Measurements from ENCODE around the gene WDFY2.

Gene WDFY2

DNA sequence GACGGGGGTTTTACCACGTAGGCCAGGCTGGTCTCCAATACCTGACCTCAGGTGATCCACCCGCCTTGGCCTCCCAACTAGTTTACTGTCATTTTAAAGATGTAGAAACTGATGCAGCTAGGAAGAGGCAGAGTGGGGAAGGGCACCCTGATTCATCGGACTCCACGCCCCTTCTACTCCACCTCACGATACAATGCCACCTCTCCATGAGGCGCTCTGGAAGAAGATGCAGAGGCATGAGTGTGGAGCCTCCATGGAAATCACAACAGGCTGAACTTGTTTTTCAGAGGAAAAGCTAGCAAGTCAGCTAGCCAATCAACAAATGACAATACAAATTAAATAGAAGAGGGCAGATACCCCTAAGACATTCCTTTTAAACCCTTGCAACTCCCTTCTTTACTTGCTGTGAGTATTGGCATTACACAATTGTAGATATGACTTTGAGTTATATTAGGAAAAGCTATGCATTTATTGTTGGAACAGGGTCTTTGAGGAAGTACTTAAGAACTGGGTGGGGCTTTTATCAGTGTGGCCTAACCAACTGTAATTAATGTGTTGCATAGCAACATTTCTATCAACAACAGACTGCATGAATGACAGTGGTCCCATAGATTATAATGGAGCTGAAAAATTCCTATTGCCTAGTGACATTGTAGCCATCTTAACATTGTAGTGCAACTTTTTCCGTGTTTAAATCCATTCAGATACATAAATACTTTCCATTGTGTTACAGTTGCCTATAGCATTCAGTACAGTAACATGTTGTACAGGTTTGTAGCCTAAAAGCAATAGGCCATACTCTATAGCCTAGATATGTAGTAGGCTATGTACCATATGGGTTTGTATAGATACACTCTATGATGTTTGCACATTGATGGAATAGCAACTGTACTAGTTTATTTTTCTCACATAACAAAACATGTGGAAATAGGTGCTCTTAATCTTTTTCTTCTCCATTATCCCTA lies 17.6 kb downstream of the WDFY2 start:
- TF ChIP-seq ZNF274 (IDR thresholded peaks at IDR 0.05; ENCODE audit: low read depth, low read length): no peak
- TF ChIP-seq SUZ12 (IDR thresholded peaks at IDR 0.05; ENCODE audit: extremely low read depth, insufficient read depth, insufficient read length): no peak
- no peak for TF ChIP-seq YY1 (IDR thresholded peaks at IDR 0.05; ENCODE audit: insufficient read depth, insufficient read length)
- no peak for DNase-seq (ENCODE audit: low read depth, low spot score)

GRCh38 chr13:51603716-51604115 lies 19.5 kb downstream of the WDFY2 start:
- no peak for DNase-seq (ENCODE audit: low read depth, low spot score)
- H3K27me3 ChIP-seq (ENCODE audit: insufficient read depth, insufficient read length): no peaks in the 10 kb centered on the region
- H3K4me1 ChIP-seq (ENCODE audit: insufficient read depth, insufficient read length): no peaks in the 10 kb centered on the region
- TF ChIP-seq YY1 (IDR thresholded peaks at IDR 0.05; ENCODE audit: insufficient read depth, insufficient read length) (no peak), SUZ12 (IDR thresholded peaks at IDR 0.05; ENCODE audit: extremely low read depth, insufficient read depth, insufficient read length) (no peak), ZNF274 (IDR thresholded peaks at IDR 0.05; ENCODE audit: low read depth, low read length) (no peak)
- no peaks in the 10 kb centered on the region for H3K36me3 ChIP-seq (ENCODE audit: insufficient read depth, insufficient read length, low read length)
- no peaks in the 10 kb centered on the region for H3K9me3 ChIP-seq (ENCODE audit: insufficient read depth, low read length)
- H3K4me3 ChIP-seq (ENCODE audit: insufficient read length, low read depth): no peak overlapping the region
- H3K9ac ChIP-seq (ENCODE audit: insufficient read length, low read depth): no peak overlapping the region

More for the DNA sequence above, 17.6 kb downstream of the WDFY2 start:
- no peak overlapping the region for H3K9ac ChIP-seq (ENCODE audit: insufficient read length, low read depth)
- H3K4me1 ChIP-seq (ENCODE audit: insufficient read depth, insufficient read length): no peaks in the 10 kb centered on the region
- H3K27me3 ChIP-seq (ENCODE audit: insufficient read depth, insufficient read length): no peaks in the 10 kb centered on the region
- no peak overlapping the region for H3K4me3 ChIP-seq (ENCODE audit: insufficient read length, low read depth)
- no peaks in the 10 kb centered on the region for H3K9me3 ChIP-seq (ENCODE audit: insufficient read depth, low read length)
- no peaks in the 10 kb centered on the region for H3K36me3 ChIP-seq (ENCODE audit: insufficient read depth, insufficient read length, low read length)

- Histone ChIP-seq H3K4me1 (ENCODE audit: insufficient read depth, insufficient read length) (no peaks in the 10 kb centered on the region), H3K4me3 (ENCODE audit: insufficient read length, low read depth) (no peak overlapping the region), H3K27me3 (ENCODE audit: insufficient read depth, insufficient read length) (no peaks in the 10 kb centered on the region), H3K9ac (ENCODE audit: insufficient read length, low read depth) (no peak overlapping the region), H3K36me3 (ENCODE audit: insufficient read depth, insufficient read length, low read length) (no peaks in the 10 kb centered on the region), H3K9me3 (ENCODE audit: insufficient read depth, low read length) (no peaks in the 10 kb centered on the region)
- no peak for DNase-seq (ENCODE audit: low read depth, low spot score)
- TF ChIP-seq YY1 (IDR thresholded peaks at IDR 0.05; ENCODE audit: insufficient read depth, insufficient read length) (no peak), SUZ12 (IDR thresholded peaks at IDR 0.05; ENCODE audit: extremely low read depth, insufficient read depth, insufficient read length) (no peak), ZNF274 (IDR thresholded peaks at IDR 0.05; ENCODE audit: low read depth, low read length) (no peak)
These were observed 21.4 kb downstream of the WDFY2 start for GRCh38 chr13:51605698-51606097.

DNA sequence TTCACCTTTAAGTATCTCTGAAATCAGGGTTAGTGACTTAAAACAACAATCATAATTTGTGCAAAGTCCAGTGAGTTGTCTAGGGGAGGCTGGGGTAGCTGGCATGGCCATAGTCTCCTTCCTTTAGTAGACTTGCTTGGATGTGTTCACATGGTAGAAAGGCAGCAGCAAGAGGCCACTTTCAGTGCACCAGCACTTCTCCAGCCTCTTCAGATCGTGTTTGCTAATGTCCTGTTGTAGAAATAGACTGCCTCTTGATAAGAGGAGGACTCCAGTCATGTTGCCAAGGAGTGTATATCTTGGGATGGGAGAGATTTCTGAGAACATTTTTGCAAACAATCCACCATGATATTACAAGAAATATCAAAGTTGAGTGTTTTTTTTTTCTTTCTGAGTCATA lies 22.9 kb downstream of the WDFY2 start:
- Histone ChIP-seq H3K9me3 (ENCODE audit: insufficient read depth, low read length) (no peaks in the 10 kb centered on the region), H3K4me1 (ENCODE audit: insufficient read depth, insufficient read length) (no peaks in the 10 kb centered on the region)

GRCh38 chr13:51608857-51609406 lies 24.7 kb downstream of the WDFY2 start:
- DNase-seq (ENCODE audit: low read depth, low spot score): no peak
- no peak overlapping the region for H3K4me3 ChIP-seq (ENCODE audit: insufficient read length, low read depth)
- H3K4me1 ChIP-seq (ENCODE audit: insufficient read depth, insufficient read length): no peaks in the 10 kb centered on the region
- H3K27me3 ChIP-seq (ENCODE audit: insufficient read depth, insufficient read length): no peaks in the 10 kb centered on the region
- H3K9ac ChIP-seq (ENCODE audit: insufficient read length, low read depth): no peak overlapping the region
- no peaks in the 10 kb centered on the region for H3K9me3 ChIP-seq (ENCODE audit: insufficient read depth, low read length)
- no peaks in the 10 kb centered on the region for H3K36me3 ChIP-seq (ENCODE audit: insufficient read depth, insufficient read length, low read length)
- TF ChIP-seq YY1 (IDR thresholded peaks at IDR 0.05; ENCODE audit: insufficient read depth, insufficient read length) (no peak), SUZ12 (IDR thresholded peaks at IDR 0.05; ENCODE audit: extremely low read depth, insufficient read depth, insufficient read length) (no peak), ZNF274 (IDR thresholded peaks at IDR 0.05; ENCODE audit: low read depth, low read length) (no peak)

More for the DNA sequence above, 22.9 kb downstream of the WDFY2 start:
- H3K27me3 ChIP-seq (ENCODE audit: insufficient read depth, insufficient read length): no peaks in the 10 kb centered on the region
- no peak for DNase-seq (ENCODE audit: low read depth, low spot score)
- H3K9ac ChIP-seq (ENCODE audit: insufficient read length, low read depth): no peak overlapping the region
- no peaks in the 10 kb centered on the region for H3K36me3 ChIP-seq (ENCODE audit: insufficient read depth, insufficient read length, low read length)
- no peak overlapping the region for H3K4me3 ChIP-seq (ENCODE audit: insufficient read length, low read depth)
- TF ChIP-seq SUZ12 (IDR thresholded peaks at IDR 0.05; ENCODE audit: extremely low read depth, insufficient read depth, insufficient read length) (no peak), YY1 (IDR thresholded peaks at IDR 0.05; ENCODE audit: insufficient read depth, insufficient read length) (no peak), ZNF274 (IDR thresholded peaks at IDR 0.05; ENCODE audit: low read depth, low read length) (no peak)

GRCh38 chr13:51612867-51613266 lies 28.6 kb downstream of the WDFY2 start:
- Histone ChIP-seq H3K27me3 (ENCODE audit: insufficient read depth, insufficient read length) (no peaks in the 10 kb centered on the region), H3K4me1 (ENCODE audit: insufficient read depth, insufficient read length) (no peaks in the 10 kb centered on the region), H3K4me3 (ENCODE audit: insufficient read length, low read depth) (no peak overlapping the region), H3K36me3 (ENCODE audit: insufficient read depth, insufficient read length, low read length) (no peaks in the 10 kb centered on the region), H3K9ac (ENCODE audit: insufficient read length, low read depth) (no peak overlapping the region), H3K9me3 (ENCODE audit: insufficient read depth, low read length) (no peaks in the 10 kb centered on the region)
- TF ChIP-seq ZNF274 (IDR thresholded peaks at IDR 0.05; ENCODE audit: low read depth, low read length): no peak
- no peak for DNase-seq (ENCODE audit: low read depth, low spot score)

- Histone ChIP-seq H3K4me1 (ENCODE audit: insufficient read depth, insufficient read length) (no peaks in the 10 kb centered on the region), H3K9ac (ENCODE audit: insufficient read length, low read depth) (no peak overlapping the region), H3K36me3 (ENCODE audit: insufficient read depth, insufficient read length, low read length) (no peaks in the 10 kb centered on the region), H3K4me3 (ENCODE audit: insufficient read length, low read depth) (no peak overlapping the region), H3K27me3 (ENCODE audit: insufficient read depth, insufficient read length) (no peaks in the 10 kb centered on the region), H3K9me3 (ENCODE audit: insufficient read depth, low read length) (no peaks in the 10 kb centered on the region)
- TF ChIP-seq ZNF274 (IDR thresholded peaks at IDR 0.05; ENCODE audit: low read depth, low read length) (no peak), SUZ12 (IDR thresholded peaks at IDR 0.05; ENCODE audit: extremely low read depth, insufficient read depth, insufficient read length) (no peak), YY1 (IDR thresholded peaks at IDR 0.05; ENCODE audit: insufficient read depth, insufficient read length) (no peak)
- DNase-seq (ENCODE audit: low read depth, low spot score): no peak
These were observed 29.3 kb downstream of the WDFY2 start for GRCh38 chr13:51613535-51613934.
